IPS-20b (cell line): ENCODE data around the gene BABAM2.

Experiments used
- H3K27ac ChIP-seq: one replicate; pipeline ENCODE4 v1.5.1; 2013; ENCODE audit warnings: low read length
- H3K27me3 ChIP-seq: 2 replicates; pipeline ENCODE4 v1.6.1; 2013; ENCODE audit warnings: mild to moderate bottlenecking, low read length, inconsistent platforms; ENCODE audit not compliant: insufficient read depth
- H3K36me3 ChIP-seq: 2 replicates; pipeline ENCODE4 v1.6.1; 2013; ENCODE audit warnings: low read depth, mild to moderate bottlenecking, inconsistent platforms, low read length, moderate library complexity; ENCODE audit not compliant: insufficient read depth
- H3K4me1 ChIP-seq: 2 replicates; pipeline ENCODE4 v1.6.1; 2013; ENCODE audit warnings: mild to moderate bottlenecking, control low read depth, inconsistent platforms, low read length, moderate library complexity; ENCODE audit not compliant: insufficient read depth
- H3K4me3 ChIP-seq: 2 replicates; pipeline ENCODE4 v1.5.1; 2013; ENCODE audit warnings: mild to moderate bottlenecking, low read length, inconsistent platforms
- H3K9ac ChIP-seq: 2 replicates; pipeline ENCODE4 v1.6.1; 2013; ENCODE audit warnings: low read depth, mild to moderate bottlenecking, inconsistent platforms, low read length, moderate library complexity
- H3K9me3 ChIP-seq: 2 replicates; pipeline ENCODE4 v1.6.1; 2013; ENCODE audit warnings: mild to moderate bottlenecking, low read depth, low read length, inconsistent platforms; ENCODE audit not compliant: insufficient read depth

Gene BABAM2

GRCh38 chr2:28343971-28344715 is 453.6 kb downstream of the BABAM2 start:
- H3K4me3 ChIP-seq: no peak overlapping the region
- no peaks in the 10 kb centered on the region for H3K27me3 ChIP-seq
- H3K9ac ChIP-seq: no peak overlapping the region
- peaks cover 9% of the 10 kb centered on the region for H3K4me1 ChIP-seq
- no peak overlapping the region for H3K27ac ChIP-seq
- no peaks in the 10 kb centered on the region for H3K9me3 ChIP-seq
- H3K36me3 ChIP-seq: no peaks in the 10 kb centered on the region

- H3K27ac ChIP-seq: no peak overlapping the region
- no peak overlapping the region for H3K9ac ChIP-seq
- H3K27me3 ChIP-seq: no peaks in the 10 kb centered on the region
- no peaks in the 10 kb centered on the region for H3K36me3 ChIP-seq
- no peak overlapping the region for H3K4me3 ChIP-seq
- no peaks in the 10 kb centered on the region for H3K9me3 ChIP-seq
- peaks cover 9% of the 10 kb centered on the region for H3K4me1 ChIP-seq
These were observed 454.3 kb downstream of the BABAM2 start for GRCh38 chr2:28344756-28345373.

GRCh38 chr2:28345619-28346018 is 455.1 kb downstream of the BABAM2 start:
- Histone ChIP-seq H3K9me3 (no peaks in the 10 kb centered on the region), H3K27ac (no peak overlapping the region), H3K4me3 (no peak overlapping the region), H3K27me3 (no peaks in the 10 kb centered on the region), H3K9ac (no peak overlapping the region), H3K4me1 (peaks cover 9% of the 10 kb centered on the region), H3K36me3 (no peaks in the 10 kb centered on the region)

- H3K27me3 ChIP-seq: no peaks in the 10 kb centered on the region
- H3K4me3 ChIP-seq: no peak overlapping the region
- no peak overlapping the region for H3K9ac ChIP-seq
- no peaks in the 10 kb centered on the region for H3K36me3 ChIP-seq
- H3K9me3 ChIP-seq: no peaks in the 10 kb centered on the region
- no peak overlapping the region for H3K27ac ChIP-seq
- H3K4me1 ChIP-seq: peaks cover 9% of the 10 kb centered on the region
These were observed 456.1 kb downstream of the BABAM2 start for GRCh38 chr2:28346587-28346986.

- Histone ChIP-seq H3K9ac (no peak overlapping the region), H3K36me3 (no peaks in the 10 kb centered on the region), H3K4me1 (peaks cover 9% of the 10 kb centered on the region), H3K9me3 (no peaks in the 10 kb centered on the region), H3K27ac (no peak overlapping the region), H3K4me3 (no peak overlapping the region), H3K27me3 (no peaks in the 10 kb centered on the region)
These were observed 456.7 kb downstream of the BABAM2 start for GRCh38 chr2:28347193-28347592.

GRCh38 chr2:28347596-28347995 is 457.1 kb downstream of the BABAM2 start:
- Histone ChIP-seq H3K36me3 (no peaks in the 10 kb centered on the region), H3K4me3 (no peak overlapping the region), H3K27ac (no peak overlapping the region)

GRCh38 chr2:28348149-28348567 is 457.6 kb downstream of the BABAM2 start:
- Histone ChIP-seq H3K27me3 (no peaks in the 10 kb centered on the region), H3K36me3 (no peaks in the 10 kb centered on the region), H3K9me3 (no peaks in the 10 kb centered on the region), H3K27ac (no peak overlapping the region), H3K4me3 (no peak overlapping the region), H3K9ac (no peak overlapping the region), H3K4me1 (no peaks in the 10 kb centered on the region)

More at GRCh38 chr2:28347596-28347995, 457.1 kb downstream of the BABAM2 start:
- Histone ChIP-seq H3K27me3 (no peaks in the 10 kb centered on the region), H3K9me3 (no peaks in the 10 kb centered on the region), H3K4me1 (peaks cover 5% of the 10 kb centered on the region), H3K9ac (no peak overlapping the region)

- Histone ChIP-seq H3K36me3 (no peaks in the 10 kb centered on the region), H3K4me1 (no peaks in the 10 kb centered on the region), H3K9ac (no peak overlapping the region), H3K27ac (no peak overlapping the region), H3K27me3 (no peaks in the 10 kb centered on the region), H3K9me3 (no peaks in the 10 kb centered on the region), H3K4me3 (no peak overlapping the region)
These were observed 458.4 kb downstream of the BABAM2 start for GRCh38 chr2:28348921-28349320.

GRCh38 chr2:28349546-28350165 is 459.1 kb downstream of the BABAM2 start:
- Histone ChIP-seq H3K9ac (no peak overlapping the region), H3K4me1 (no peaks in the 10 kb centered on the region), H3K36me3 (no peaks in the 10 kb centered on the region), H3K4me3 (no peak overlapping the region), H3K9me3 (no peaks in the 10 kb centered on the region), H3K27ac (no peak overlapping the region), H3K27me3 (no peaks in the 10 kb centered on the region)

GRCh38 chr2:28350196-28350595 is 459.7 kb downstream of the BABAM2 start:
- Histone ChIP-seq H3K36me3 (no peaks in the 10 kb centered on the region), H3K4me3 (no peak overlapping the region), H3K27me3 (no peaks in the 10 kb centered on the region), H3K4me1 (no peaks in the 10 kb centered on the region), H3K9ac (no peak overlapping the region), H3K27ac (no peak overlapping the region), H3K9me3 (no peaks in the 10 kb centered on the region)

- no peak overlapping the region for H3K9ac ChIP-seq
- no peak overlapping the region for H3K27ac ChIP-seq
- H3K9me3 ChIP-seq: no peaks in the 10 kb centered on the region
- H3K27me3 ChIP-seq: no peaks in the 10 kb centered on the region
- H3K36me3 ChIP-seq: no peaks in the 10 kb centered on the region
- H3K4me3 ChIP-seq: no peak overlapping the region
- H3K4me1 ChIP-seq: no peaks in the 10 kb centered on the region
These were observed 460.3 kb downstream of the BABAM2 start for GRCh38 chr2:28350791-28351285.

- H3K9ac ChIP-seq: no peak overlapping the region
- H3K27me3 ChIP-seq: no peaks in the 10 kb centered on the region
- H3K9me3 ChIP-seq: no peaks in the 10 kb centered on the region
- H3K36me3 ChIP-seq: no peaks in the 10 kb centered on the region
- no peak overlapping the region for H3K4me3 ChIP-seq
- H3K27ac ChIP-seq: no peak overlapping the region
- H3K4me1 ChIP-seq: no peaks in the 10 kb centered on the region
These were observed 461.1 kb downstream of the BABAM2 start for GRCh38 chr2:28351621-28352020.
